GM23338 (cell line): Measurements from ENCODE around the gene MLST8. TPM values are rescaled to one million over a fixed set of nuclear protein-coding genes. Genes with fewer than 3 reads are reported as not detected.
A peak's percentile ranks its signal among the peaks of the same experiment; 100 is the strongest.

Experiments used
- ATAC-seq: fragments of 200-7000 bp; cut with Tn5 transposase; 3 replicates; pipeline ENCODE4 v1.9.1; 2020
- DNase-seq: peaks from one replicate; pipeline ENCODE4 v3.0.0-alpha.2; 2015; ENCODE audit warnings: low spot score
- H2AFZ ChIP-seq: fragments of 200-600 bp; sonication (generic); 2 replicates; pipeline ENCODE4 v1.8.0; 2016; ENCODE audit warnings: antibody characterized with exemption, mild to moderate bottlenecking, moderate library complexity
- H3F3A ChIP-seq: fragments of 200-600 bp; sonication (generic); replicated peaks from 2 replicates; pipeline ENCODE4 v1.8.0; 2017; ENCODE audit warnings: antibody characterized with exemption, mixed run types, low read depth
- H3K27ac ChIP-seq: fragments of 200-600 bp; sonication (generic); 2 replicates; pipeline ENCODE4 v1.6.1; 2016; ENCODE audit warnings: low read depth
- H3K27me3 ChIP-seq: fragments of 200-600 bp; sonication (generic); 2 replicates; pipeline ENCODE4 v1.8.0; 2016; ENCODE audit warnings: mild to moderate bottlenecking, mixed run types, moderate library complexity; ENCODE audit not compliant: insufficient read depth
- H3K36me3 ChIP-seq: fragments of 200-600 bp; sonication (generic); 2 replicates; pipeline ENCODE4 v1.8.0; 2016; ENCODE audit warnings: mild to moderate bottlenecking; ENCODE audit not compliant: insufficient read depth
- H3K4me1 ChIP-seq: fragments of 200-600 bp; sonication (generic); 2 replicates; pipeline ENCODE4 v1.8.0; 2016; ENCODE audit warnings: mild to moderate bottlenecking, moderate library complexity; ENCODE audit not compliant: insufficient read depth
- H3K4me2 ChIP-seq: fragments of 200-600 bp; sonication (generic); 2 replicates; pipeline ENCODE4 v1.7.1; 2017; ENCODE audit warnings: mixed run types
- H3K4me3 ChIP-seq: fragments of 200-600 bp; sonication (generic); 2 replicates; pipeline ENCODE4 v1.6.1; 2016; ENCODE audit warnings: mixed run types
- H3K79me2 ChIP-seq: fragments of 200-600 bp; sonication (generic); replicated peaks from 2 replicates; pipeline ENCODE4 v1.8.0; 2017; ENCODE audit warnings: mild to moderate bottlenecking; ENCODE audit not compliant: insufficient read depth
- H3K9me2 ChIP-seq: fragments of 200-600 bp; sonication (generic); 2 replicates; pipeline ENCODE4 v1.8.0; 2017; ENCODE audit not compliant: insufficient read depth
- H4K20me1 ChIP-seq: fragments of 200-600 bp; sonication (generic); replicated peaks from 2 replicates; pipeline ENCODE4 v1.8.0; 2017; ENCODE audit warnings: mild to moderate bottlenecking; ENCODE audit not compliant: insufficient read depth
- H3K27ac Mint-ChIP-seq: 2 replicates; pipeline ENCODE4 v1.8.0; 2020; ENCODE audit warnings: inconsistent platforms, mild to moderate bottlenecking, moderate library complexity, mixed read lengths
- H3K27me3 Mint-ChIP-seq: 3 replicates; pipeline ENCODE4 v1.8.0; 2022; ENCODE audit warnings: low read depth, mild to moderate bottlenecking, moderate library complexity, mixed read lengths, inconsistent platforms; ENCODE audit not compliant: insufficient read depth, poor library complexity
- H3K36me3 Mint-ChIP-seq: 3 replicates; pipeline ENCODE4 v1.8.0; 2021; ENCODE audit warnings: low read depth, mild to moderate bottlenecking, inconsistent platforms, moderate library complexity, mixed read lengths
- H3K4me1 Mint-ChIP-seq: 3 replicates; pipeline ENCODE4 v1.8.0; 2020; ENCODE audit warnings: mild to moderate bottlenecking, inconsistent platforms, mixed read lengths
- H3K4me3 Mint-ChIP-seq: 3 replicates; pipeline ENCODE4 v1.8.0; 2021; ENCODE audit warnings: moderate library complexity, mild to moderate bottlenecking, inconsistent platforms, mixed read lengths
- H3K9me3 Mint-ChIP-seq: 3 replicates; pipeline ENCODE4 v1.8.0; 2020; ENCODE audit warnings: moderate library complexity, mild to moderate bottlenecking, inconsistent platforms, mixed read lengths
- CTCF ChIP-seq, 2 experiments: fragments of 200-600 bp in 1 of 2; sonication (generic) in 1 of 2; conservative IDR thresholded peaks; 2 replicates each; pipeline versions ENCODE4 v1.5.1 to v1.6.1; 2016 to 2017; ENCODE audit warnings: antibody characterized with exemption in 2 of 2, low read depth in 2 of 2, mild to moderate bottlenecking in 2 of 2, moderate library complexity in 1 of 2
- NANOG ChIP-seq: IDR thresholded peaks from 2 replicates; pipeline ENCODE4 v1.6.1; 2016; ENCODE audit warnings: antibody characterized with exemption, borderline replicate concordance
- POLR2AphosphoS5 ChIP-seq: IDR thresholded peaks from 2 replicates; pipeline ENCODE4 v1.6.1; 2016; ENCODE audit warnings: antibody characterized with exemption, low read depth
- ZNF462 ChIP-seq: fragments of 250-450 bp; sonication (Bioruptor Pico); IDR thresholded peaks from 2 replicates; pipeline ENCODE4 v1.5.0; 2020; ENCODE audit warnings: mild to moderate bottlenecking, moderate library complexity
- polyA plus RNA-seq: library from polyadenylated mRNA; unstranded; fragments of >200 nt; fragmentation: Nextera tagmentation; extraction: Ambion mirVana; gene quantifications from 2 replicates; pipeline ENCODE4 v1.2.1, GENCODE V29; 2016
- total RNA-seq: library from RNA; depleted of rRNA; stranded (reverse); fragments of >200 nt; shearing (Covaris generic); gene quantifications from 2 replicates; pipeline ENCODE4 v1.2.3, GENCODE V29; 2014

The MLST8 gene
- total and polyA plus RNA-seq, 2 experiments from 2014 or later, result 58.8 to 138 TPM

GRCh38 chr16:2195322-2196161, 9.7 kb upstream of the MLST8 start (continued):
- no peak for TF ChIP-seq CTCF (conservative IDR thresholded peaks at IDR 0.05; ENCODE audit: low read depth in 2 of 2)
- TF ChIP-seq ZNF462, result no peak
- no peak for TF ChIP-seq NANOG

GRCh38 chr16:2196162-2196980, 8.9 kb upstream of the MLST8 start, which contains the start of gene CASKIN1:
CASKIN1 (minus strand) TSS chr16:2196605; CDS start chr16:2196432, 173 bp downstream.
- DNase-seq (peak; percentile 69), ATAC-seq (peak; percentile 11)
- no peaks in the 10 kb centered on the region for H3K79me2 ChIP-seq
- H3F3A ChIP-seq, result 0 out of 2 replicates have a peak, but pooled peaks cover 2% of the 10 kb centered on the region
- H3K27me3 ChIP-seq, result peaks cover 45% of the 10 kb centered on the region
- peak within 1 kb of the TSS; percentile 92 for H3K4me2 ChIP-seq
- Mint-ChIP-seq H3K27me3 (peaks cover 31% of the 10 kb centered on the region), H3K36me3 (no peaks in the 10 kb centered on the region; the same call in 2 of the 3 replicates), H3K4me1 (no peaks in the 10 kb centered on the region), H3K9me3 (no peaks in the 10 kb centered on the region), H3K4me3 (peak within 1 kb of the TSS; percentile 70), H3K27ac (no peak within 1 kb of the TSS)
- H3K4me3 ChIP-seq, result peak within 1 kb of the TSS; percentile 75
- no peak within 1 kb of the TSS for H3K27ac ChIP-seq
- no peaks in the 10 kb centered on the region for H4K20me1 ChIP-seq
- peak within 1 kb of the TSS; percentile 74 for H2AFZ ChIP-seq
- no peaks in the 10 kb centered on the region for H3K36me3 ChIP-seq
- H3K9me2 ChIP-seq, result no peaks in the 10 kb centered on the region
- H3K4me1 ChIP-seq, result no peaks in the 10 kb centered on the region; the same call in 1 of the 2 replicates
- TF ChIP-seq ZNF462 (no peak), POLR2AphosphoS5 (no peak)
